Measurements from ENCODE around the gene SLAMF9. TPM values are rescaled to one million over a fixed set of nuclear protein-coding genes. Genes with fewer than 3 reads are reported as not detected.
A peak's percentile ranks its signal among the peaks of the same experiment; 100 is the strongest.

The SLAMF9 gene
- total RNA-seq, 1 experiment from 2014 or later = not detected

DNA sequence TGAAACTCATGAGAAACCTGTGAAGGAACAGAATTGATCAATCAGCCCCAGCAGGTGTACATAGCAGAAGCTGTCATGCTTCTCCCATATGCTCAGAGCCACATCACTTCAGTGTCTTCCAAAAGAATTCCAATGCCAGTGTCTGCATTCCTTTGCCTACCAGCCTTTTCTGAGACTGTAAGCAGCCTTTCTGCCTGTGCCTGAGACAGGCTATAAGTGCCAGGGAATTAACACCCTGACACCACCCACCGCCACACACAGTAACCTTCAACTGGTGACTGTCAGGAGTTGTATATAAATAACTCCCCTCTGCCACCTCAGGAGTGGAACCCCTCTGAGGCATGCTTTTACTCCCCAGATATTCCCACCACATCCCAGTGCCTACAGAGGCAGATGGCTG lies 38.1 kb upstream of the SLAMF9 start:
- DNase-seq (ENCODE audit: low spot score) = no peak
- ChIA-PET POLR2A (ENCODE audit: low non-redundant PET) (no interaction called here), CTCF (no interaction called here)
- intact Hi-C loops (cut with micrococcal nuclease; ENCODE audit: unreplicated experiment) = no loop called here
- H3K4me1 ChIP-seq (ENCODE audit: insufficient read depth, low read length, poor library complexity, severe bottlenecking) = no peaks in the 10 kb centered on the region
- TF ChIP-seq, protein P1, sequence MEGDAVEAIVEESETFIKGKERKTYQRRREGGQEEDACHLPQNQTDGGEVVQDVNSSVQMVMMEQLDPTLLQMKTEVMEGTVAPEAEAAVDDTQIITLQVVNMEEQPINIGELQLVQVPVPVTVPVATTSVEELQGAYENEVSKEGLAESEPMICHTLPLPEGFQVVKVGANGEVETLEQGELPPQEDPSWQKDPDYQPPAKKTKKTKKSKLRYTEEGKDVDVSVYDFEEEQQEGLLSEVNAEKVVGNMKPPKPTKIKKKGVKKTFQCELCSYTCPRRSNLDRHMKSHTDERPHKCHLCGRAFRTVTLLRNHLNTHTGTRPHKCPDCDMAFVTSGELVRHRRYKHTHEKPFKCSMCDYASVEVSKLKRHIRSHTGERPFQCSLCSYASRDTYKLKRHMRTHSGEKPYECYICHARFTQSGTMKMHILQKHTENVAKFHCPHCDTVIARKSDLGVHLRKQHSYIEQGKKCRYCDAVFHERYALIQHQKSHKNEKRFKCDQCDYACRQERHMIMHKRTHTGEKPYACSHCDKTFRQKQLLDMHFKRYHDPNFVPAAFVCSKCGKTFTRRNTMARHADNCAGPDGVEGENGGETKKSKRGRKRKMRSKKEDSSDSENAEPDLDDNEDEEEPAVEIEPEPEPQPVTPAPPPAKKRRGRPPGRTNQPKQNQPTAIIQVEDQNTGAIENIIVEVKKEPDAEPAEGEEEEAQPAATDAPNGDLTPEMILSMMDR (conservative IDR thresholded peaks at IDR 0.05; ENCODE audit: low read depth, low read length) = no peak
- no peak for TF ChIP-seq EZH2 (IDR thresholded peaks at IDR 0.05; ENCODE audit: borderline replicate concordance, low read depth, low read length, poor library complexity, severe bottlenecking)
- H3K27ac ChIP-seq (ENCODE audit: low read depth, low read length, poor library complexity, severe bottlenecking) = no peak overlapping the region
- no peak overlapping the region for H3K4me3 ChIP-seq (ENCODE audit: low read depth, low read length, poor library complexity, severe bottlenecking)
- BruUV-seq (replicated peaks) = no TSS peak
- no peaks in the 10 kb centered on the region for H3K27me3 ChIP-seq (replicated peaks; ENCODE audit: insufficient read depth, low read depth, low read length, poor library complexity)
- no peaks in the 10 kb centered on the region for H3K9me3 ChIP-seq (ENCODE audit: low read depth, low read length, poor library complexity, severe bottlenecking)
- H3K36me3 ChIP-seq (ENCODE audit: insufficient read depth, low read length, poor library complexity, severe bottlenecking) = no peaks in the 10 kb centered on the region

DNA sequence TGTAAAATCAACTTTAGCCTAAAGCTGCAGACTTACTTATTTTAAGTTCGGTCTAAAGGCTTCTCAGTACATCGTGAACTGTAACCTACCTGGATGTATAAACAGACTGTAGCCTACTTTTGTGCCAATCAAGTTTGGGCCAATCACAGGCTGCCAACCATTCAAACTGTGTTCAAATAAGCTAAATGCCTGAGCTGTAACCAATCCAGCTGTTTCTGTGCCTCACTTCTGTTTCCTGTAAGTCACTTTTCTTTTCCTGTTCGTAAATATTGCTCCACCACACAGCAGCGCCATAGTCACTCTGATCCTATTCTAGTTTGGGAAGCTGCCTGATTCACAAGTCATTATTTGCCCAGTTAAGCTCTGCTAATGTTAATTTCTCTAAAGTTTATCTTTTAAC lies 37.5 kb upstream of the SLAMF9 start:
- Histone ChIP-seq H3K27me3 (replicated peaks; ENCODE audit: insufficient read depth, low read depth, low read length, poor library complexity) (no peaks in the 10 kb centered on the region), H3K36me3 (ENCODE audit: insufficient read depth, low read length, poor library complexity, severe bottlenecking) (no peaks in the 10 kb centered on the region), H3K4me1 (ENCODE audit: insufficient read depth, low read length, poor library complexity, severe bottlenecking) (no peaks in the 10 kb centered on the region), H3K4me3 (ENCODE audit: low read depth, low read length, poor library complexity, severe bottlenecking) (no peak overlapping the region), H3K27ac (ENCODE audit: low read depth, low read length, poor library complexity, severe bottlenecking) (no peak overlapping the region), H3K9me3 (ENCODE audit: low read depth, low read length, poor library complexity, severe bottlenecking) (no peaks in the 10 kb centered on the region)
- POLR2A ChIA-PET (ENCODE audit: low non-redundant PET) = no interaction called here
- CTCF ChIA-PET = interaction anchor here (1.4 kb wide), 1 partner anchor 16 kb away, joined by 3 read pairs; no protein-coding TSS in a partner anchor
- no TSS peak for BruUV-seq (replicated peaks)
- TF ChIP-seq, protein P1 (conservative IDR thresholded peaks at IDR 0.05; ENCODE audit: low read depth, low read length) = no peak
- no peak for TF ChIP-seq EZH2 (IDR thresholded peaks at IDR 0.05; ENCODE audit: borderline replicate concordance, low read depth, low read length, poor library complexity, severe bottlenecking)
- intact Hi-C loops (cut with micrococcal nuclease; ENCODE audit: unreplicated experiment) = no loop called here
- peak; percentile 51 for DNase-seq (ENCODE audit: low spot score)

DNA sequence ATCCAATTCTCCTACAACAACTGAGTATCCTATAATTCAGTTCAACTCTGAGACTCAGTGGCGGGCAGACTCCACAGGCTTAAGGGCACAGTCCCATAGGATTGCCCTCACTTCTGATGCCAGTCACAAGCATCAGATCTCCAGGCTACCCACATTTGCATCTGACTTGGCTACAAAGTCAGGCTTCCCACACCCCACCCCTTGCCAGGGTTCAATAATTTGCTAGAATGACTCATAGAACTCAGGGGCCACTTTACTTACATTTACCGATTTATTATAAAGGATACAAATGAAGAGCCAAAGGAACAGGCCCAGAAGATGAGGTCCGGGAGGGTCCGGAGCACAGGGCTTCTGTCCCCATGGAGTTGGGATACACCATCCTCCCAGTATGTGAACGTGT lies 36.0 kb upstream of the SLAMF9 start:
- ChIA-PET CTCF (interaction anchor here (1.4 kb wide), 1 partner anchor 18 kb away, joined by 3 read pairs; no protein-coding TSS in a partner anchor), POLR2A (ENCODE audit: low non-redundant PET) (no interaction called here)
- Histone ChIP-seq H3K36me3 (ENCODE audit: insufficient read depth, low read length, poor library complexity, severe bottlenecking) (no peaks in the 10 kb centered on the region), H3K9me3 (ENCODE audit: low read depth, low read length, poor library complexity, severe bottlenecking) (no peaks in the 10 kb centered on the region), H3K4me3 (ENCODE audit: low read depth, low read length, poor library complexity, severe bottlenecking) (no peak overlapping the region), H3K27ac (ENCODE audit: low read depth, low read length, poor library complexity, severe bottlenecking) (no peak overlapping the region), H3K27me3 (replicated peaks; ENCODE audit: insufficient read depth, low read depth, low read length, poor library complexity) (peaks cover 5% of the 10 kb centered on the region), H3K4me1 (ENCODE audit: insufficient read depth, low read length, poor library complexity, severe bottlenecking) (no peaks in the 10 kb centered on the region)
- no peak for TF ChIP-seq EZH2 (IDR thresholded peaks at IDR 0.05; ENCODE audit: borderline replicate concordance, low read depth, low read length, poor library complexity, severe bottlenecking)
- TF ChIP-seq, protein P1 (conservative IDR thresholded peaks at IDR 0.05; ENCODE audit: low read depth, low read length) = no peak
- no TSS peak for BruUV-seq (replicated peaks)
- intact Hi-C loops (cut with micrococcal nuclease; ENCODE audit: unreplicated experiment) = no loop called here
- no peak for DNase-seq (ENCODE audit: low spot score)
